GM12874 (cell line): ENCODE data around the gene SLC4A7.

Source experiments
- CTCF ChIP-seq: IDR thresholded peaks from 2 replicates; pipeline ENCODE4 v1.5.1; 2011; ENCODE audit warnings: low read depth, mild to moderate bottlenecking, control low read depth, low read length, moderate library complexity; ENCODE audit not compliant: insufficient read depth

SLC4A7 gene

GRCh38 chr3:27451251-27451650, 32.9 kb downstream of the SLC4A7 start:
- TF ChIP-seq CTCF = no peak

- no peak for TF ChIP-seq CTCF
Measured at GRCh38 chr3:27449530-27450150, 34.5 kb downstream of the SLC4A7 start.

GRCh38 chr3:27431116-27431515, 53.1 kb downstream of the SLC4A7 start:
- TF ChIP-seq CTCF = no peak

- no peak for TF ChIP-seq CTCF
Measured at GRCh38 chr3:27429909-27430308, 54.3 kb downstream of the SLC4A7 start.

GRCh38 chr3:27428446-27428845, 55.7 kb downstream of the SLC4A7 start:
- TF ChIP-seq CTCF = no peak

GRCh38 chr3:27426926-27427325, 57.3 kb downstream of the SLC4A7 start:
- no peak for TF ChIP-seq CTCF

- TF ChIP-seq CTCF = no peak
Measured at GRCh38 chr3:27425896-27426565, 58.2 kb downstream of the SLC4A7 start.
